SU-DHL-6 (cell line): ENCODE results near the gene SCG5.

ENCODE experiments used
- CTCF ChIP-seq: fragments of 200-600 bp; sonication (generic); IDR thresholded peaks from one replicate; pipeline ENCODE4 v1.5.1; 2017; ENCODE audit warnings: antibody characterized with exemption, mild to moderate bottlenecking, low read length, moderate library complexity; ENCODE audit not compliant: insufficient read depth, poor library complexity, severe bottlenecking
- EZH2phosphoT487 ChIP-seq: fragments of 200-600 bp; sonication (generic), shearing (Covaris generic); conservative IDR thresholded peaks from 2 replicates; pipeline ENCODE4 v1.6.1; 2018; ENCODE audit warnings: mild to moderate bottlenecking, antibody characterized with exemption, low read length, moderate library complexity, mixed read lengths

DNA sequence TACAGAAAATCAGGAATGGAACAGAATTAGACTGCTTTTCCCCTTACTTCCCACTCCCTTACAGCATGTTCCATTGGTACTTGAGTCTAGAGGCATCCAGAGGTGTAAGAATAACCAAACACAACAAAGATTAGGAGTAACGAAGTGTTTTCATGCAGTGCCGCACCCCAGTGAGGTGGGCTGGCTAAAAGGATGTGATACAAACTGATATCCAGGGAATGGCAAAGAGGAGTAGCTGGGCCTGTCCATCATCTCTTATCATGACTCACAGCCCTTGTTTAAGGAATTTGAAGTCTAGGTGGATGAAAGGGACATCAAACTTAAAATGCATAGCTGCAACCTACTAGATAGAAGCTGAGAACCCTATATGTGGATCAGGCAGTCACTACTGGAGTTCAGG is 16.4 kb downstream of the SCG5 start:
- no peak for TF ChIP-seq CTCF
- no peak for TF ChIP-seq EZH2phosphoT487
